LNCAP (cell line): Measurements from ENCODE around the gene NOP53.

Experiments
- TF ChIP-seq, protein P1 (sequence below): fragments of 450-650 bp; IDR thresholded peaks from 2 replicates; pipeline ENCODE4 v1.5.1; 2017; ENCODE audit warnings: mild to moderate bottlenecking

The NOP53 gene

DNA sequence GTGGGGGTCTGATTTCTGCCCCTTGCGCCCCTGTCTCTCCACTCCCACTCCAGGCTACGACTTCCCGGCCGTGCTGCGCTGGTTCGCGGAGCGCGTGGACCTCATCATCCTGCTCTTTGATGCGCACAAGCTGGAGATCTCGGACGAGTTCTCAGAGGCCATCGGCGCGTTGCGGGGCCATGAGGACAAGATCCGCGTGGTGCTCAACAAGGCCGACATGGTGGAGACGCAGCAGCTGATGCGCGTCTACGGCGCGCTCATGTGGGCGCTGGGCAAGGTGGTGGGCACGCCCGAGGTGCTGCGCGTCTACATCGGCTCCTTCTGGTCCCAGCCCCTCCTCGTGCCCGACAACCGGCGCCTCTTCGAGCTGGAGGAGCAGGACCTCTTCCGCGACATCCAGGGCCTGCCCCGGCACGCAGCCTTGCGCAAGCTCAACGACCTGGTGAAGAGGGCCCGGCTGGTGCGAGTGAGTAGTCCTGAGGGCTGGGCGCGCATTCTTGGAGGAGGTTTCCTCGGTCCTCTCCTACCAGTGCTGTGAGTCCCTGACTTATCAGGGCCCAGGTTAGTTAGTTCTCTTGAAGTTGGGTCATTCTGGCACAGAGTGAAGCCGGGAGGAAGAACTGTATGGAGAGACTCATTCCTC lies 19.5 kb upstream of the NOP53 start:
- TF ChIP-seq, protein P1, sequence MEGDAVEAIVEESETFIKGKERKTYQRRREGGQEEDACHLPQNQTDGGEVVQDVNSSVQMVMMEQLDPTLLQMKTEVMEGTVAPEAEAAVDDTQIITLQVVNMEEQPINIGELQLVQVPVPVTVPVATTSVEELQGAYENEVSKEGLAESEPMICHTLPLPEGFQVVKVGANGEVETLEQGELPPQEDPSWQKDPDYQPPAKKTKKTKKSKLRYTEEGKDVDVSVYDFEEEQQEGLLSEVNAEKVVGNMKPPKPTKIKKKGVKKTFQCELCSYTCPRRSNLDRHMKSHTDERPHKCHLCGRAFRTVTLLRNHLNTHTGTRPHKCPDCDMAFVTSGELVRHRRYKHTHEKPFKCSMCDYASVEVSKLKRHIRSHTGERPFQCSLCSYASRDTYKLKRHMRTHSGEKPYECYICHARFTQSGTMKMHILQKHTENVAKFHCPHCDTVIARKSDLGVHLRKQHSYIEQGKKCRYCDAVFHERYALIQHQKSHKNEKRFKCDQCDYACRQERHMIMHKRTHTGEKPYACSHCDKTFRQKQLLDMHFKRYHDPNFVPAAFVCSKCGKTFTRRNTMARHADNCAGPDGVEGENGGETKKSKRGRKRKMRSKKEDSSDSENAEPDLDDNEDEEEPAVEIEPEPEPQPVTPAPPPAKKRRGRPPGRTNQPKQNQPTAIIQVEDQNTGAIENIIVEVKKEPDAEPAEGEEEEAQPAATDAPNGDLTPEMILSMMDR: no peak

DNA sequence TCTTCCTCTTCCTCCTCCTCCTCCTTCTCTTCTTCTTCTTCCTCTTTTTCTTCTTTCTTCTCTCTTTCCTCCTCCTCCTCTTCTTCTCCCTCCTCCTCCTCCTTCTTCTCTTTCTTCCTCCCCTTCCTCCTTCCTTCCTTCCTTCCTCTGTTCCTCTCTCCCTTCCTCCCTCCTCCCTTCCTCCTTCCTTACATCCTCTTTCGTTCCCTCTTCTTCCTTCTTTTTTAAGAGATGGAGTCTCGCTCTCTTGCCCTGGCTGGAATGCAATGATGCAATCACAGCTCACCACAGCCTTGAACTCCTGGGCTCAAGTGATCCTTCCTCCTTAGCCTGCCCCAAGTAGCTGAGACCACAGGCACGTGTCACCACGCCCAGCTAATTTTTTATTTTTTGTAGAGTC lies 18.9 kb upstream of the NOP53 start:
- TF ChIP-seq, protein P1: no peak

DNA sequence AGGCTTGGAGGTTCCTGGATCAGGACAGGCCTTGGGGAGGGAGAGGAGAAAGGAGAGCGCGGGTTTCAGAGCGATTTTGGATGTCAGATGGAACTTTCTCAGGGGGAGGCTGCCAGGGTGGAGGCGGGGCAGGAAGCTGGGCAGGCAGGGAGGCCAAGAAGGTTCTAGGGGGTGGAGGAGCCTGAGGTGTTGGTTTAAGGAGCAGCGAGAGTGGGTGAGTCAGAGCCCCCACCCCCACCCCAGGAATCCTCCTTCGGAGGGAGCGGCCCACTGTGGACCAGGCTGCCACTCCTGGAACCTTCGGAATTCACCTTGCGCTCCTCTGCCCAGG lies 15.9 kb upstream of the NOP53 start:
- TF ChIP-seq, protein P1: no peak

DNA sequence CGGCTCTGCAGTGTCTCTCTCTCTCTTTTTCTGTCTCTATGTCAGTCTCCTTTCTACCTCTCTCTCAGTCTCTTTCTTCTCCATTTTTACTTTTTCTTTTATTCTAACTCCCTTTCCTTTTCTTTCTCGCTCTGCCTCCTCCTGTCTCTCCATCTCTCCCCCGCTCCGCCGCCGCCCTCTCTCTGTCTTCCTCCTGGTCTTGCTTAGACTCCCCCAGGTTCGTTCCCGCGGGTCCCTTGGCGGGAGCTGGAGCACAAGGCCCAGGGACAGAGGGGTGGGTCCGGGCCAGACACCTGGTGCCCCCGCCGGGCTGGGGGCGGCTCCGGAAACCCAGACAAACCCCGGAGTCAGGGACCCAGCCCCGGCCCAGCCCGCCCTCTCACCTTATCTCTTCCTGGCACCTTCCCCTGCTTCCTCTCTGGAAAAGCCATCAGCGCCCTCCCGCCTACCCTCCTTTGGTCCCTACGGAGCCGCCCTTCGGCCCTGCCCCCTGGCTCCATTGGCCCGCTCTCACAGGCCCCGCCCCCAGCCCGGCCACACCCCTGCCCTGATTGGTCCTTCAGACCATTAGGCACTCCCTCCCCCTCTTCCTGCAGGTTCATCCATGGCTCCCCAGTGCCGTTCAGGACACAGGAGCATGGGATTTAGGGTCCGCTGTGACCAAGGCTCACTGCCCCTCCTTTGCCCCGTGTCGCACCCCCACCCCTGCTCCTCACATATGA lies 15.4 kb upstream of the NOP53 start:
- TF ChIP-seq, protein P1: no peak

DNA sequence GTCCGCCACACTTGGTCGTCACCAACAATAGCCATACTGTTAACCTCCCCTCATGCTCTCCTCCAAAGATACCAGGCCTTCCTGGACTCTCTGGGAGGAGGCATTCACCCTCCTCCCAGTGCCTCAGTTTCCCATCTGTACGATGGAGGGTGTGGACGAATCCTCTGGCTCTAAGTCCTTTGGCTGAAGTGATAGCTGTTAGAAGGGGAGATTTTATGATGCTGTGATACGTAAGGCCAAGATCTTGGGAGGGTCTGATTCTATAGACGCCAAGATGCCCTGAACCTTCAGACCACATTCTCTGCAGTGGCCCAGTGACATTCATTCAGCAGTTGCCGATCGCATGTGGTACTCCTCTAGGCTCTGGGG lies 14.8 kb upstream of the NOP53 start:
- TF ChIP-seq, protein P1: no peak

DNA sequence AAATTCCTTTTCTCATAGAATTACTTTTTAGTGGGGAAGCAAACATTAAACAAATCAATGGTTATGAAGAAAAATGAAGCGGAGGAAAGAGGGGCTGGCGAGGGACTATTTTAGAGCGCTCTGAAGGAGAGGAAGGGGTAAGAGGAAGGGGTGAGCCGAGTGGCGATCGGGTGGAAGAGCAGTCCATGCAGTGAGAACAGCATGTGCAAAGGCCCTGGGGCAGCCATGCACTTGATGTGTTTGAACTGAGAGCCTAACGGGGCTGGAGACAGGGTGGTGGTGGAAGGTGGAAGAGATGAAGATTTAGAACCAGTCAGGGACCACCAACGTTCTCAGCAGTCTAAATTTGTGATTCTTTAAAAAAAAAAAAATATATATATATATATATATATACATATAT lies 14.4 kb upstream of the NOP53 start:
- TF ChIP-seq, protein P1: no peak

DNA sequence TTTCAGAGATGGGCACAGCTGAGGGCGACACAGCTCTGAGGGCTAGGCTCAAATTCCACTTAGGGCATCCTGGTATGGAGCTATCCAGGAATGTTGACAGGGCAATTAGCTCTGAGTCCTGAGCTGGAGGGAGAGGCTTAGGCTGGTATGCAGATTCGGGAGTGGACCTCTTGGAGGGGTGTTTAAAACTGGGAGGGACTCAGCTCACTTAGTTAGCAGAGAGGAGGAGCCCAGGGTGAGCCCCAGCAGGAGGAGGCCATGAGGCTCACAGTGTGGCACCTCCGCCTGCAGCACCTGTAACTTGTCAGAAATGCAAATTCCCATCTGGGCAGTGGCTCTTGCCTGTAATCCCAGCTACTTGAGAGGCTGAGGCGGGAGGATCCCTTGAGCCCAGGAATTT lies 10.2 kb upstream of the NOP53 start:
- TF ChIP-seq, protein P1: no peak
